H1 (cell line): ENCODE results near the gene OR5F1. TPM values are rescaled to one million over a fixed set of nuclear protein-coding genes. Genes with fewer than 3 reads are reported as not detected.

ENCODE experiments used
- CTCF ChIA-PET: fragments of 300-600 bp; sonication (Branson Sonifier 250); formaldehyde crosslinking; loops from one replicate; lab custom pipeline; 2021; ENCODE audit not compliant: partially characterized antibody; lab: Charles Lee
- POLR2A ChIA-PET: fragments of 300-600 bp; sonication (Branson Sonifier 250); formaldehyde crosslinking; loops from one replicate; lab custom pipeline; 2021; ENCODE audit warnings: inconsistent platforms; ENCODE audit not compliant: partially characterized antibody; lab: Charles Lee
- DNase-seq, 2 experiments: peaks; one replicate each; pipeline versions ENCODE4 v3.0.0 to v3.0.0-alpha.2; 2010 to 2022; ENCODE audit warnings: low spot score in 2 of 2, low read depth in 1 of 2, mixed read lengths in 1 of 2
- FAIRE-seq: peaks from 2 replicates; lab custom pipeline; 2011; peaks lifted over from hg19 to GRCh38; lab: Jason Lieb, UNC
- H2AFZ ChIP-seq: 2 replicates; pipeline ENCODE4 v1.8.1; 2012; ENCODE audit warnings: low read length, inconsistent platforms
- H2AK5ac ChIP-seq: 2 replicates; pipeline ENCODE4 v1.6.1; 2013; ENCODE audit warnings: low read depth, low read length
- H2BK120ac ChIP-seq: replicated peaks from 2 replicates; pipeline ENCODE3; 2013; ENCODE audit warnings: low read depth, low read length, inconsistent platforms
- H2BK12ac ChIP-seq: 2 replicates; pipeline ENCODE4 v1.6.1; 2013; ENCODE audit warnings: low read depth, low read length
- H2BK15ac ChIP-seq: 2 replicates; pipeline ENCODE4 v1.6.1; 2013; ENCODE audit warnings: low read length
- H2BK20ac ChIP-seq: 2 replicates; pipeline ENCODE4 v1.6.1; 2013; ENCODE audit warnings: low read length
- H2BK5ac ChIP-seq: 2 replicates; pipeline ENCODE4 v1.6.1; 2013; ENCODE audit warnings: low read depth, low read length
- H3K14ac ChIP-seq: 2 replicates; pipeline ENCODE4 v1.6.1; 2013; ENCODE audit warnings: inconsistent platforms; ENCODE audit not compliant: insufficient read length
- H3K18ac ChIP-seq: 2 replicates; pipeline ENCODE4 v1.6.1; 2013; ENCODE audit warnings: low read length; ENCODE audit errors: extremely low read depth
- H3K23ac ChIP-seq: 2 replicates; pipeline ENCODE4 v1.6.1; 2013; ENCODE audit warnings: inconsistent platforms; ENCODE audit not compliant: insufficient read length
- H3K23me2 ChIP-seq: 2 replicates; pipeline ENCODE4 v1.6.1; 2013; ENCODE audit warnings: low read depth, low read length
- H3K27ac ChIP-seq: 2 replicates; pipeline ENCODE4 v1.6.1; 2011; ENCODE audit warnings: low read depth, low read length, inconsistent platforms
- H3K27me3 ChIP-seq, 4 experiments: replicated peaks in 1 of 4; 1 replicate in 1 of 4; 2 replicates in 3 of 4; pipeline versions ENCODE4 v1.6.1 to v1.8.1; 2011 to 2013; ENCODE audit warnings: low read length in 3 of 4, mild to moderate bottlenecking in 3 of 4, inconsistent platforms in 2 of 4, mixed read lengths in 2 of 4, moderate library complexity in 1 of 4; ENCODE audit not compliant: control insufficient read depth in 3 of 4, insufficient read depth in 3 of 4; ENCODE audit errors: extremely low read depth in 1 of 4
- H3K36me3 ChIP-seq, 4 experiments: 2 replicates each; pipeline versions ENCODE4 v1.6.1 to v1.8.1; 2011 to 2013; ENCODE audit warnings: mild to moderate bottlenecking in 4 of 4, low read length in 3 of 4, moderate library complexity in 2 of 4, control low read depth in 1 of 4, inconsistent platforms in 1 of 4; ENCODE audit not compliant: insufficient read depth in 4 of 4, control insufficient read depth in 2 of 4
- H3K4ac ChIP-seq: replicated peaks from 2 replicates; pipeline ENCODE3; 2013; ENCODE audit warnings: low read length, low read depth, mixed read lengths, inconsistent platforms; ENCODE audit not compliant: insufficient read length
- H3K4me1 ChIP-seq, 4 experiments: replicated peaks in 1 of 4; 1 replicate in 1 of 4; 2 replicates in 3 of 4; pipeline versions ENCODE4 v1.6.1 to v1.8.1; 2011 to 2013; ENCODE audit warnings: low read length in 3 of 4, inconsistent platforms in 2 of 4, mixed read lengths in 1 of 4; ENCODE audit not compliant: insufficient read depth in 4 of 4, control insufficient read depth in 3 of 4
- H3K4me2 ChIP-seq, 2 experiments: 2 replicates each; pipeline versions ENCODE4 v1.6.1 to v1.8.1; 2011 to 2013; ENCODE audit warnings: low read depth in 2 of 2, low read length in 2 of 2, control low read depth in 1 of 2, inconsistent platforms in 1 of 2, mild to moderate bottlenecking in 1 of 2; ENCODE audit not compliant: insufficient read depth in 1 of 2
- H3K4me3 ChIP-seq, 4 experiments: fragments of 200-600, 300-600 bp in 1 of 4; sonication (generic), shearing (Covaris generic), sonication (Bioruptor Twin) in 1 of 4; 2 replicates each; pipeline versions ENCODE4 v1.5.1 to v1.8.1; 2011 to 2016; ENCODE audit warnings: low read length in 4 of 4, low read depth in 3 of 4, control low read depth in 2 of 4, inconsistent platforms in 2 of 4, mild to moderate bottlenecking in 2 of 4, mixed read lengths in 1 of 4, moderate library complexity in 1 of 4; ENCODE audit not compliant: insufficient read depth in 2 of 4; ENCODE audit errors: extremely low read depth in 1 of 4
- H3K56ac ChIP-seq: replicated peaks from 2 replicates; pipeline ENCODE3; 2013; ENCODE audit warnings: low read depth, mild to moderate bottlenecking, mixed read lengths, low read length, inconsistent platforms; ENCODE audit not compliant: insufficient read length
- H3K79me1 ChIP-seq: 2 replicates; pipeline ENCODE4 v1.6.1; 2013; ENCODE audit warnings: low read depth, low read length, control low read depth
- H3K79me2 ChIP-seq, 2 experiments: 2 replicates each; pipeline versions ENCODE4 v1.6.1 to v1.8.1; 2012 to 2013; ENCODE audit warnings: low read length in 2 of 2, mild to moderate bottlenecking in 2 of 2, inconsistent platforms in 1 of 2; ENCODE audit not compliant: insufficient read depth in 2 of 2, control insufficient read depth in 1 of 2
- H3K9ac ChIP-seq, 4 experiments: replicated peaks in 1 of 4; 1 replicate in 1 of 4; 2 replicates in 3 of 4; pipeline versions ENCODE4 v1.6.1 to v1.8.1; 2011 to 2013; ENCODE audit warnings: low read depth in 3 of 4, low read length in 3 of 4, control low read depth in 2 of 4, mild to moderate bottlenecking in 2 of 4, moderate library complexity in 2 of 4, inconsistent platforms in 1 of 4; ENCODE audit errors: extremely low read depth in 1 of 4
- H3K9me3 ChIP-seq, 2 experiments: 2 replicates each; pipeline versions ENCODE4 v1.6.1 to v1.8.1; 2012 to 2013; ENCODE audit warnings: mild to moderate bottlenecking in 2 of 2, moderate library complexity in 2 of 2, control low read depth in 1 of 2, inconsistent platforms in 1 of 2, low read depth in 1 of 2, low read length in 1 of 2, mixed read lengths in 1 of 2; ENCODE audit not compliant: insufficient read depth in 2 of 2
- H4K20me1 ChIP-seq, 2 experiments: replicated peaks in 1 of 2; 2 replicates each; pipeline versions ENCODE3 to v1.8.1; 2011 to 2013; ENCODE audit warnings: inconsistent platforms in 2 of 2, low read length in 2 of 2, mild to moderate bottlenecking in 1 of 2; ENCODE audit not compliant: insufficient read depth in 2 of 2, control insufficient read depth in 1 of 2
- H4K5ac ChIP-seq: 2 replicates; pipeline ENCODE4 v1.6.1; 2013; ENCODE audit warnings: low read length, low read depth, mixed read lengths, inconsistent platforms; ENCODE audit not compliant: insufficient read length
- H4K8ac ChIP-seq: 2 replicates; pipeline ENCODE4 v1.8.0; 2013; ENCODE audit warnings: mild to moderate bottlenecking, moderate library complexity, low read length, inconsistent platforms; ENCODE audit not compliant: insufficient read depth; ENCODE audit errors: extremely low read depth
- H4K91ac ChIP-seq: replicated peaks from 2 replicates; pipeline ENCODE3; 2013; ENCODE audit warnings: low read length, mixed read lengths, inconsistent platforms; ENCODE audit not compliant: insufficient read length
- BACH1 ChIP-seq: IDR thresholded peaks from 2 replicates; pipeline ENCODE4 v1.6.1; 2012; ENCODE audit warnings: low read length, improper control_type of control experiment
- CEBPB ChIP-seq: IDR thresholded peaks from 2 replicates; pipeline ENCODE4 v1.6.1; 2012; ENCODE audit warnings: low read depth, low read length
- CREB1 ChIP-seq: IDR thresholded peaks from 2 replicates; pipeline ENCODE4 v1.6.1; 2012; ENCODE audit warnings: inconsistent platforms
- EZH2 ChIP-seq: fragments of 200-600 bp; sonication (generic); IDR thresholded peaks from 2 replicates; pipeline ENCODE4 v1.7.1; 2012; ENCODE audit warnings: low read depth, mild to moderate bottlenecking, moderate library complexity, low read length, inconsistent platforms; ENCODE audit not compliant: severe bottlenecking
- GTF2F1 ChIP-seq: IDR thresholded peaks from 2 replicates; pipeline ENCODE4 v1.6.1; 2012; ENCODE audit warnings: low read depth, low read length, improper control_type of control experiment, borderline replicate concordance
- RFX5 ChIP-seq: IDR thresholded peaks from 2 replicates; pipeline ENCODE4 v1.6.1; 2011; ENCODE audit warnings: low read depth, low read length, improper control_type of control experiment, borderline replicate concordance
- RNF2 ChIP-seq: fragments of 200-900, 300-1000 bp; sonication (generic); IDR thresholded peaks from 2 replicates; pipeline ENCODE4 v1.7.1; 2016; ENCODE audit warnings: borderline replicate concordance, low read depth, mild to moderate bottlenecking, antibody characterized with exemption, low read length; ENCODE audit not compliant: poor library complexity, severe bottlenecking; ENCODE audit errors: missing control alignments
- SIN3A ChIP-seq, 2 experiments: IDR thresholded peaks in 1 of 2; conservative IDR thresholded peaks in 1 of 2; 2 replicates each; pipeline ENCODE4 v1.6.1; 2011 to 2012; ENCODE audit warnings: low read length in 2 of 2, improper control_type of control experiment in 1 of 2, low read depth in 1 of 2, mild to moderate bottlenecking in 1 of 2
- SIRT6 ChIP-seq: IDR thresholded peaks from one replicate; pipeline ENCODE4 v1.7.1; 2012; ENCODE audit warnings: low read length, inconsistent platforms
- SIX5 ChIP-seq: IDR thresholded peaks from 2 replicates; pipeline ENCODE4 v1.6.1; 2011; ENCODE audit warnings: mild to moderate bottlenecking, low read depth, low read length
- SP4 ChIP-seq: IDR thresholded peaks from 2 replicates; pipeline ENCODE4 v1.6.1; 2012; ENCODE audit warnings: low read length, inconsistent platforms
- SRF ChIP-seq: IDR thresholded peaks from 2 replicates; pipeline ENCODE4 v1.6.1; 2011; ENCODE audit warnings: mild to moderate bottlenecking, low read depth, low read length, moderate library complexity
- SUZ12 ChIP-seq: fragments of 200-600 bp; sonication (generic); IDR thresholded peaks from 2 replicates; pipeline ENCODE4 v1.6.1; 2012; ENCODE audit warnings: mild to moderate bottlenecking, inconsistent platforms, low read length, moderate library complexity, mixed read lengths
- WGBS, 2 experiments: shearing (Covaris generic) in 1 of 2; methylation state at CpG; one replicate each; pipeline versions ENCODE4 v1.1.6 to v1.1.7; 2013 to 2015; ENCODE audit warnings: low lambda C conversion rate in 2 of 2, mixed read lengths in 2 of 2, inconsistent platforms in 1 of 2, low coverage in 1 of 2, missing lambda C conversion rate in 1 of 2; ENCODE audit not compliant: insufficient replicate concordance in 2 of 2, insufficient coverage in 1 of 2, insufficient read length in 1 of 2; ENCODE audit errors: extremely low coverage in 1 of 2, missing lambda C conversion rate in 1 of 2; 5-methylcytosine and 5-hydroxymethylcytosine counted together
- polyA plus RNA-seq, 7 experiments: library from polyadenylated mRNA; depleted of rRNA in 3 of 7; stranded (reverse) in 5 of 7; unstranded in 2 of 7; fragments of >200 nt in 5 of 7; fragments of 200-250 nt in 2 of 7; gene quantifications; 1 replicate in 5 of 7; 2 replicates in 1 of 7; 4 replicates in 1 of 7; pipeline versions ENCODE4 v1.2.1 to v1.2.3, GENCODE V29; 2011 to 2013; ENCODE audit warnings: missing spikeins in 2 of 7, mixed read lengths in 2 of 7
- total RNA-seq: library from RNA; stranded (reverse); fragmentation: NEBNext Ultra II Directional; extraction: Animal tissue kit (Norgen Biotek cat#: 25700); gene quantifications from 2 replicates; pipeline ENCODE4 v1.2.1, GENCODE V29; 2021

OR5F1 gene
- total and polyA plus RNA-seq, 2 of the 8 experiments (the other 6 are each of a cell fraction or from before 2014, with no cell fraction given), result not detected

DNA sequence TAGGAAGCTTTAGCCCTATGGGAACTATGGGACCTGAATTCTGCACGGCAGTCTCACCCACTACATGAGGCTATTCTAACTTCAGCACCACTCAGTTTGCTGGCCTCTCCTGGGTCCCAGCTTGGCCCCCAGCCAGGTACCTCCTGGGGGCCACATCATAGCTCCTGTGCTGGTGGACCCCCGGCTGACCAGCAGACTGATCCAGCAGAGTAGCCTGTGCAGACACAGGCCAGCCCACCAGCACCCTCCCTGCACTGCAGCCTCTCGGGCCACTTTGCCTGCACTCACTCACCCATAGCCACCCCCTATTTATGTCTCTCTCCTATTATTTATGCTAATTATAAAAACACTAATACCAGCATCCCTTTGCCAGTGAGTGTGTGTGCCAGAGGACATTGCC lies 23.5 kb downstream of the OR5F1 start:
- H4K8ac ChIP-seq, result no peak overlapping the region; the same call in 1 of the 2 replicates
- H2BK5ac ChIP-seq, result no peak overlapping the region
- H3K4me2 ChIP-seq, result no peak overlapping the region
- no peak overlapping the region for H3K4me3 ChIP-seq
- H4K91ac ChIP-seq, result no peak overlapping the region
- no peak overlapping the region for H4K5ac ChIP-seq
- 95% methylated on average over 3 of the region's 3 CpGs; no CpG with 5 or more reads in 1 of the 2 experiments for WGBS, 2 experiments
- no peak overlapping the region for H3K23ac ChIP-seq
- H3K4ac ChIP-seq, result no peak overlapping the region
- no peak overlapping the region for H2AK5ac ChIP-seq
- no peak overlapping the region for H3K9ac ChIP-seq
- no peaks in the 10 kb centered on the region for H3K27me3 ChIP-seq
- H2BK120ac ChIP-seq, result no peak overlapping the region
- ChIA-PET CTCF (no interaction called here), POLR2A (no interaction called here)
- H2BK20ac ChIP-seq, result no peak overlapping the region
- no peaks in the 10 kb centered on the region for H3K36me3 ChIP-seq
- H2BK12ac ChIP-seq, result no peak overlapping the region
- H4K20me1 ChIP-seq, result no peaks in the 10 kb centered on the region
- no peaks in the 10 kb centered on the region; a peak in 1 of 7 replicates for H3K4me1 ChIP-seq
- FAIRE-seq, result no peak
- H2AFZ ChIP-seq, result no peak overlapping the region
- DNase-seq, result no peak
- H3K23me2 ChIP-seq, result no peaks in the 10 kb centered on the region
- H2BK15ac ChIP-seq, result no peak overlapping the region
- no peak overlapping the region for H3K18ac ChIP-seq
- H3K27ac ChIP-seq, result no peak overlapping the region
- H3K14ac ChIP-seq, result no peak overlapping the region
- no peaks in the 10 kb centered on the region for H3K9me3 ChIP-seq
- no peak for TF ChIP-seq SIRT6
- no peak for TF ChIP-seq SRF
- TF ChIP-seq GTF2F1, result no peak
- TF ChIP-seq RNF2, result no peak
- no peak for TF ChIP-seq CREB1
- TF ChIP-seq SIN3A (conservative IDR thresholded peaks at IDR 0.05 in 1 of 2, IDR thresholded peaks at IDR 0.05 in 1 of 2; ENCODE audit: low read depth in 1 of 2, low read length in 2 of 2), result no peak
- TF ChIP-seq CEBPB, result no peak
- no peak for TF ChIP-seq BACH1
- TF ChIP-seq SP4, result no peak
- TF ChIP-seq RFX5, result no peak
- no peak for TF ChIP-seq EZH2
- no peak for TF ChIP-seq SIX5
- no peak for TF ChIP-seq SUZ12
- H3K79me1 ChIP-seq, result no peaks in the 10 kb centered on the region
- H3K56ac ChIP-seq, result no peak overlapping the region
- no peaks in the 10 kb centered on the region for H3K79me2 ChIP-seq
